IPS DF 4.7 (cell line): Measurements from ENCODE around the gene MMP17.

ENCODE experiments used
- DNase-seq: peaks from one replicate; pipeline ENCODE4 v3.0.0-alpha.2; 2013; ENCODE audit warnings: low spot score; ENCODE audit errors: extremely low read depth

Gene MMP17

DNA sequence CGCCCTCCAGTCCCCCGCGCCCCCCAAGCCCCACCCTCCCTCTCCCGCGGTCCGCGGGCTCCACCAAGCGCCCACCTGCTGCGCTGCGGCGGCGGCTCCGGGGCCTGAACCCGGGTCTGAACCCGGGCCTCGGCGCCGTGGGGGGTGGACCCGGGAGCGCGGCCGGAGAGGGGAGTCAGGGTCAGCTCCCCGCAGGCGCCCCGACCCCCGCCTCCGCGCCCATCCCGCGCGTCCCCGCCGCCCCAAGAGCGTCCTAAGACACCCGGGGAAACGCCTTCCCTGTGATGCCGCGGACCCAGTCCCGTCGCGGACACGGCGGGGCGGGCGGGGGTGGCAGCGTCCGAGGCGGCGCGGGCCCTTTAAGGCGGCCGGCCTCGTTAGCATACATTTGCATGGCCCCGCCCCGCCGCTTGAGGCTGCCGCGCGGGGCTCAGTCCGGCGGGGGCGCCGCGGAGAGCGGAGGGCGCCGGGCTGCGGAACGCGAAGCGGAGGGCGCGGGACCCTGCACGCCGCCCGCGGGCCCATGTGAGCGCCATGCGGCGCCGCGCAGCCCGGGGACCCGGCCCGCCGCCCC is at the start of gene MMP17:
TSS of gene MMP17 (plus strand) at position 433 of the 574 bp plus-strand sequence. CDS start at position 535, 102 bp downstream.
- no peak for DNase-seq

DNA sequence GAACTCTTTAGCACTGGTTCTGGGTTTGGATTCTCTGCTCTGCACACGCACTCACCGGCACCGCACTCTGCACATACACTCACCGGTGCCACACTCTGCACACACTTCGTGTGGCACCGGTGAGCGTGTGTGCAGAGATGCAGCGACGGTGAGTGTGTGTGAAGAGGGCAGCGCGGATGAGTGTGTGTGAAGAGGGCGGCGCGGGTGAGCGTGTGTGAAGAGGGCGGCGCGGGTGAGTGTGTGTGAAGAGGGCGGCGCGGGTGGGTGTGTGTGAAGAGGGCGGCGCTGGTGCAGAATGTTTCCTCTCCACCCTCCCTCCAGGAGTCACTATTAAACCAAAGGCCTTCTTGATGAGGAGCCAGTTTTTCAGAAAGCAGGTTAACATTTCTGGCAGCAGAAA is 49.2 kb upstream of the MMP17 start:
- no peak for DNase-seq

DNA sequence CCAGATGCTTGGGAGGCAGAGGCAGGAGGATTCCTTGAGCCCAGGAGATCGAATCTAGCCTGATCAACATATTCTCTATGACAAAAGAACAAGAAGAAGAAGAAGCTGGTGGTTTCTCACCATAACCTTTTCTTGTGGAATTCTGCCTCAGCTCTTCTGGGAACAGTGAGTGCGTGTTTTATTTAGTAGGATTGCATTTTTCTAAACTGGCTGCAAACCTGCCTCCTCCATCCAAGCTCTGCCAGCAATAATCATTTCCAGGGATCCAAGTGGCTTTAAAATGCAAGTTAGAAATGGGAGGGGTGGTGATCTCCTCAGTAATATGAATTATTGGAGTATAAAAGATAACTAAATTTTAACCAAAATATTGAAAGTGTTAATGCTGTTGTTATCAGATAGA is 46.1 kb upstream of the MMP17 start:
- DNase-seq, result no peak

DNA sequence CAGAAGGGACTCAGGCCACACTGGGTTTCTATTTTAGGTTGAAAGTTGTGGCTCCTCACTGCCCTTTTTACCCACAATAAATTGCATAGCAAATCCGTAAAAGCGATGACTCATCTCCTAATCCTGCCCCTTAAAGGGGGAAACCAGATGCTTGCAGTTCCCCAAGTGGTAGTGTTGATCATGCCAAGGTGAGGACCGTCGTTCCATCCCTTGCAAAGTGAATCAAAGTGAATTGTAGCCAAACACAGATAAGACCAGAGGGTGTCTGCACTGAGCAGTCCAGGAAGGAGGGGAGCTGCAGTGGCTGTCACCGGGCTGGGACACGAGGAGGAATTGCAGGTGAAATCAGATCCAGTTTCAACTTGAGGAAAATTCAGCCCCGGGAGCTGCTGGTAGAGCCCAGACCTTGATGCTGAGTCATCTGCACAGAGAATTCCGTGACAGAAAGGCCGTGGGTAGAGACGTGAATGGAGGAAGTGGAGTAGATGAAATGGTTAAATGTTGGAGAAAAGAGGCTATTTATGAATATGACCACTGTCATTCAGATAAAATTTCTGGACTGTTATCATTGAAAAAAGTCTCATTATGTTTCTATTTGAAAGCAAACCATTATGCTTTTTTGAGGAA is 44.2 kb upstream of the MMP17 start:
- DNase-seq, result no peak

DNA sequence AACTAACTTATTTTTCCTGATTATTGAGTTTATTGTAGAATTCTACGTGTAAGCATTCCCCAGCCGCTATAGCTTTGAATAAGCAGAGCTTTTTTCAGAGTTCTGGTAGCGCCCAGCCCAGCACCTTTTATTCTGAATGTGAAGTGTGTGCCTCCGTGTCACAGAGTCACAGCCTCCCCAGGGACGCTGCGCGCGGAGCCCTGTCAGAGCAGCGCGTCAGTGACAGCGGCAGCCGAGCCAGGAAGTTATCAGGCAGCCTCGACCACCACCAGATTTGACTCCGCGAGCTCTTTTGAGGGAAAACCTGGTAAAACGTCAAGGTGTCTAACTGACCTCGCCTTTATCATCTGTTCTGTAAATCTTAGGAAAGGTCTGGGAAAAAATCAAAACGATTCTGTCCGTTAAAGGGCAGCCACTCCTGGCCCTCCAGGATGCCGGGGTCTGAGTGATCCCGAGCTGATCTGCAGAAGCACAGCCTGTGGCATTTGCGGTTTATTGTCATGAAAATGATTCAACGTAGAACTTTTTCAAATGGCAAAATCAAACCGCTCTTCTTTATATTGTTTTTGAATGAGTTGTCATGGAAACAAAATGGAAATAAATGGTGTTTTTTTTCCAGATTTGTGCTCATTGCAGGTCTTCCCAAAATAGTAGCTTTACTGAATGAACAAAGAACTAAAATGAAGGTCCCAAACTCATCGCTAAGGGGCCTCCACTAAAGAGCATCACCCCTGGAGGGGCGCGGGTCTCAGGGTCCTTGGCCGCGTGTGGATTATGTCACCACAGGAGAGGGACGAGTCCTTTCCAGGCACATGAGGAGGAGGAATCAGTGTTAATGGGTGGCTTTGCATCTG is 43.1 kb upstream of the MMP17 start:
- no peak for DNase-seq

DNA sequence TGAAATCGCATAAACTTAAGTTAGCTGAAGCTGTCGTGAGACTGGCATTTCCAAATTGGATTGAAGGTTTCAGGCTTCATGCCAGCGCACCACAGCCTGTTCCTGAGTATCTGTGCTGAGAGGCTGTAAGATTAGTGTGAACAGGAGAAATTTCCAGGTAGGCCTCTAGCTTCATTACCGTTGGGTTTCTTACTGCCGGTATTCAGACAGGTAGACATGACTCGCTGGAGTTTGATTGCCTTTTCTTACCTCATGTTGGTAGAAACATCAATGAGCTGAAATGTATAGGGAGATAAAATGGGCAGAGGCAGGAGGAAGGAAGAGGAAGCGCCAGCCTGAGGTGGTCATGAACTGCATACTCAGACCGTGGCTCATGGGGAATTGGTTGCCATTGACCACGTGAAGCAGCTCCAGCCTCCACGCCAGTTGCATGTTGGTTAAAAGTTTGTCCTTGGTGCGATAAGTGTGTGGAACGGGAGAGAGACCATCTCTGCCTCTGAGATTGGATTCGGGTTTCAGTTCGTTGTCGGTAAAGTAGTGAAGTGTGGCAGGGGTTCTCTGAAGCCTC is 42.3 kb upstream of the MMP17 start:
- no peak for DNase-seq

DNA sequence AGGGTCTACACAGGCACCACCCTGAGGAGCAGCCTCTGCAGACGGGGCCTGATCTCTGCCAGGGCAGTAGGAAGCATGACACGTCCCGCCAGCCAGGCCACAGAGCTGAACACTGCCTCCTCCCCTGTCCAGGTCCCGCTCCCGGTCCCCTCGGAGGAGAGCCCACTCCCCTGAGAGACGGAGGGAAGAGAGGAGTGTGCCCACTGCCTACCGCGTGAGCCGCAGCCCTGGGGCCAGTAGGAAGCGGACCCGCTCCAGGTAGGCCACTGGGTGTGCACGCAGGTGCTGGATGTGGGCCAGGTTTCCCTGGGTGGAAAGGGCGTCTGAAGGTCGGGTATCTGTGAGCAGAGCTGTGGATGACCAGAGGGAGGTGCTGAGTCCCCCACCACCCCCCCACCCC is 41.9 kb upstream of the MMP17 start:
- DNase-seq, result no peak

DNA sequence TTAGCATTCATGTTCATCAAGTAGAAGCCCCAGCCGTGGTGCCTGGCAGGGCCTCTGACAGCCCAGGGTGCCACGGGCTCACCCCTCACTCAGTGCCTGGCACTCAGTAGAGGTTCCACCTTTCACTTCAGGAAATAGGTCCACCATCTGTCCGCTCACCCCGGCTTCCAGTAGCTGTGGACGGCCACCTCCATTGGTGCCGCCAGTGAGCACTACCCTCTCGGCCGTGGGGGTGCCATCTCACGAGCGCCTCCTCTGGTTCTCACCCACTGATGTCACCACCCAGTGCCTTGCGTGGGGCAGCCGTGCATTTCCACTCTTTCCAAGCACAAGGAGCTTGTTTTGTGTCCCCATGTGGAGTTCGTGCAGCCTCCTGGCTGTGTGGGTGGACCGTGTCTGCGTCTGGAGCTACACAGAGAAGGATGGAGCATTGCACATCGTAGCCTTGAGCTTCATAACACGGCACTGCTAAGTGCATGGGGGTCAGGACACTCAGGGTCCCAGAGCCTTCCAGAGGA is 41.0 kb upstream of the MMP17 start:
- no peak for DNase-seq

DNA sequence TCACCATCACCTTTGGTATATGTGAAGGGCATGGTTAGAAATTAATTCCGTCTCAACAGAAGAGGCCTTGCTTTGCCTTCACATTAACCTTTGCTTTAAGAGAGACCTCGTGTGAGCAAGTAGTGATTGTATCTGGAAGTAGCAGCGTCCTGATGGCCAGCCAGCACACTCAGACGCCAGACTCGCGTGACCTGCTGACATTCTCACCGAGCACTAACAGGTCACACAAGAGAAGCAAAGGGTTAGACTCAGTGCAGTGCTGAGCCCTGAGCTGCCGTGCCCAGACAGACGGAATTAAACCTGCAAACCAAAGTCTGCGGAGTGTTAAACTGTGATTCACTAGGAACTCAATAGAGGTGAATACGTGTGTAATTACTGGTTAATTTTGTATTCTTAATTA is 40.1 kb upstream of the MMP17 start:
- DNase-seq, result no peak

DNA sequence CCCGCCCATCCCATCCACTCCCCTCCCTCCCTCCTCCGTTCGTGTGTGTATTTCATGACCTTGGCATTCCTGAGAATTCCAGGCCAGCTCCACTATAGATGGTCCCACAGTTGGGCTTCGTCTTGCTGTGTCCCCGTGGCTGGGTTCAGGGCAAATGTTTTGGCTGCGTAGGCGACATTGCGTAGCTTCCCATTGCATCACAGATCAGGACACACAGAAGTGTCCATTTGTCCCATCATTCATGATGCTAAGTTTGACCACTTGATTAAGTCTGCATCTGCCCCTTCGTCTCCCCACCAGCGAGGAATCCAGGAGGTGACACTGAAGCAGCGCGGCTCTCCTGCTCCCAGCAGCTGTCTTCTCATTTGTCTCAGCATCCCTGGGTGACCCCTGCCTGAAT is 38.6 kb upstream of the MMP17 start:
- DNase-seq, result no peak

DNA sequence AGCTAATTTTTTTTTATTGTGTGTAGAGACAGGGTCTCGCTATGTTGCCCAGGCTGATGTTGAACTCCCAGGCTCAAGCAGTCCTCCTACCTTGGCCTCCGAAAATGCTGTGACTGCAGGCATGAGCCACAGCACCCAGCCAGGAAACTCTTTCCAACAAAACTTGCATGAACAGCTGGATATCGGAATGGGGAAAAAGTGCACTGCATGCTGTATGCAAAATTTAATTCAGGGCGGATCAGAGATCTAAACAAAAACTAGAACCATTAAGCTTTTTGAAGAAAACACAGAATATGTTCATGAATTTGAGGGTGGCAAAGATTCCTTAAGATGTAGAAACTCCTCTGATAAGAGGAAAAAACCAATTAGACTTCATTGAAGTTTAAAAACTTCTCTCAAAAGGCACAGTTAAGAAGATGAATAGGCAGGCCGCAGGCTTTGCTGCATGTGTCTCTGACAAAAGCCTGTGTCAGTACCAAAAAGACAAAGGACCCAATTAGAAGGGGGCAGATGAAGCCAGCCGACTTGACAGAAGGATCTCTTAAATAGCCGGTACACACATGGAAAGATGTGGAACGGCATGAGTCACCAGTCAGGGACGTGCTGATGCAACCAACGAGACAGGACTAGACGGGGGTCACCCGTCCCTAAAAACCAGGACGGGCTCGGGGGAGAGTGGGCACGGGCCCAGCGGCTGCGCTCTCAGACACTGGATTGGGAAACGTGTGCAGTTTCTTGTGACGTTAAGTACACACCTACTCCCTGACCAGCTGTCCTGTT is 34.8 kb upstream of the MMP17 start:
- no peak for DNase-seq

DNA sequence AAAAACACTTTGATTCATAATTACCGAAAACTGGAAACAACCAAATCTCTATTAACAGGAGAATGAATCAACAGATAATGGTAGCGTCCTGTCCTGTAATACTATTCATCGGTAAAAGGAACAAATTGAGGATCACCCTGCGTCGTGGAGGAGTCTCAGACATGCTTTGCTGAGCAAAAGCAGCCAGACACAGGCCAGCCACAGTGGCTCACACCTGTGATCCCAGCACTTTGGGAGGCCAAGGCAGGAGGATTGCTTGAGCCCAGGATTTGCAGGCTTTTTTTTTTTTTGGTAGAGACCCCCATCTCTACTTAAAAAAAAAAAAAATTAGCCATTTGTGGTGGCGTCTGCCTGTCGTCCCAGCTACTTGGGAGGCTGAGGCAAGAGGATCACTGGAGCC is 34.1 kb upstream of the MMP17 start:
- no peak for DNase-seq

DNA sequence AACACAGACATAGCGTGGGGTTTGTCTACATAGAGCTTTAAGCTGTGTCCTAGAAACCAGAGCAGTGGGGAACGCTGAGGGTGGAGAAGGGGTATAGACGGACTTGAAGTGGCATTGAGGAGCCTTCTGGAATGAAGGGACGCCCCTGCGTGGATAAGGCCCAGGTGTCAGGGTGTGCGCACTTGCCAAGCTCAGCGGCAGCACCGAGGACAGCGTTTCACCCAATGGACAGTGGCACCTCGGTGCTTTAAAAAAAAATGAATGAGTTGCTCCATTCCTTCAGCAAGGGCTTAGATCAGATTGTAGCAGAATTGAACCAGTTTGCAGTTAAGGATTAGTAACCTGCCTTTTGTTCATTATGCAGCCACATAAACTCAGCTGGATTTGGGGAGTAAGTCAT is 33.6 kb upstream of the MMP17 start:
- DNase-seq, result no peak

DNA sequence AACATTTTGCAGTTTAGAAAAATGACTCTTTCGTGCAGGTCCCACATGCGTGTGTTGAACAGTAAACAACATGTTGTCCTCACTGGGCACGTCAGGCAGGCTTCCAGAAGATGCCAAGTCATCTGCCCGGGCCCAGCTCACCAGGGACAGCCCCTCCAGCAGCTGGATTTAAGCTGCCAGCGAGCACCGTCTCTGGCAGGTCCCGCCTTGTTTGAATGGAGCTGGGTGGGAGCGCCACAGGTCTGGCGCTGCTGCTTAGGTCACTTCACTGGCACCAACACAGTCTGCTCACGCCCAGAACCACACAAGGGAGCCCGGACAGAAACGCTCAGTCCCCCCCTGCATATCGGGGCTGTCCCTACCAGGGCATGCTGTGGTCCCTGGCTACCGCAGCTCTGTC is 33.1 kb upstream of the MMP17 start:
- no peak for DNase-seq

DNA sequence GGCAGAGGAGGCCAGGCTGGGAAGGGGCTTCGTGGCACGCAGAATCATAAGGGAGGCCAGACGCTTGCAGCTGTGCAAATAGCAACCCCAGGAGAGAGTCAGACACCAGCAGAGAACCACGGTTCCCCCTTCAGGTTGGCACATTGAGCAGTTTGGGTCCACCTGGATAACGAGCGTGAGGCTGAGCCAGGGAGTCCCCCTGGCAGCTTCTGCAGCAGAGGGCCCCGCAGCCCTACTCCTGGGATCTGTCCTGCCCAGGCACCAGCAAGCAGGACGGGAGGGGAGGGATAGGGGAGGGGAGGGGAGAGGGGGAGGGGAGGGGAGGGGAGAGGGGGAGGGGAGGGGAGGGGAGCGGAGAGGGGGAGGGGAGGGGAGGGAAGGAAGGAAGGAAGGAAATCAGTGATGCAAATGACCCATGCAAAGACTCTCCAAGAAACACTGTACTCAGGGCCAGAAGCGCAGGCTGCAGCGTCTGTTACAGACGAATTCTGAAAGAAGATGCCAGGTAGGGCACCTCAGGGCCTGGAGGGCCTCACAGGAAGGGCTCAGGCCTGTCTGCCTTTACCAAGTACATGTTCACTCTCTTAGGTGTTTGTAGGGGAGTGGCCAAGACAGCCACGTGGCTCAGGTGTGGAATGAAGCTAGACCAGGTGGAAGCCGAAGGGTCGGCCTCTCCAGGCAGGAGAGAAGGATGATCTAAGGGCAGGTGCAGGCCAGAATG is 32.3 kb upstream of the MMP17 start:
- no peak for DNase-seq

DNA sequence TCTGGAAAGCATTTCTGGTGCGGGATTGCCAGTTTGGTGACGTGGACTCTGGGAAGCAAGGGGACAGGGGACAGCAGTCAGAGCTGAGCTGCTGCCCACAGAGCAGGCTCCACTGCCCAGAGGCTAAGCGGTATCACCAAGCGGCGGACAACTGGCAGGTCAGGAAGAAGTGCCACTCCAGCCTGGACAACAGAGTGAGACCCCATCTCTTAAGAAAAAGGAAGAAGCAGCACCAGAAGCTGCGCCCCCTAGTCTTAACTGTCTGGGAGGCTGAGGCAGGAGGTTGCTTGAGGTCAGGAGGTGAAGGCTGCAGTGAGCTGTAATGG is 31.8 kb upstream of the MMP17 start:
- no peak for DNase-seq

DNA sequence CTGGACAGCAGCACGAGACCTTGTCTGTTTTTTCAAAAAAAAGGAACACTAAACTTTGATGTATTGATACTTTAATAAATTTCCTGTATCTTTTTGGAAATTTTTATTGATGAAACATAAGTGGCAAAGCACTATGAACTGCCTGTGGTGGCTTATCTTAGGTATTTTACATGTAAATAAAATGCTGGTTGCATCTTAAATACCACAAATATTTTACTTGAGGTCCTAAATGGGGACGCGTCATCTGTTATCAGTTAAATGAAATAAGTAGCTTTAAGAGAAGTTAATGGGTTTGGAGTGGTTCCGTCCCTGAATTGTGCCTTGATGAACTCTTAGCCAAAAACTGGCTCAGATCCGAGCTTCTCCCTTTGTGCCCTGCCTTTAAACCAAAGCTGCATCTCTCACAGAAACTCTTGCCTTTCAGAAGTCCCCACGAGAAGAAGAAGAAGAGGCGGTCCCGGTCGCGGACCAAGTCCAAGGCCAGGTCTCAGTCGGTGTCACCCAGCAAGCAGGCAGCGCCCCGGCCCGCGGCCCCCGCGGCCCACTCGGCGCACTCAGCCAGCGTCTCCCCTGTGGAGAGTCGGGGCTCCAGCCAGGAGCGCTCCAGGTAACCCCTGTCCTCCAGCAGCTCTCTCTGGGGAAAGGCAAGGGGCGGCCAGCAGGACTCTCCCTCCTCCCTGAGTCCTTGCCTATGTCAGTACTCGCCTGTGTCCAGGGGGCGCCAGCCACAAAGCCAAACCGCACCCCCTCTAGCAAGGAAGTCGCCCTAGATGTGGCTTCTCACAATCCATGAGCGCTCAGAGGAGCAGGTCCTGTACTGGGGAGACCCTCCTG is 31.2 kb upstream of the MMP17 start:
- DNase-seq, result no peak

DNA sequence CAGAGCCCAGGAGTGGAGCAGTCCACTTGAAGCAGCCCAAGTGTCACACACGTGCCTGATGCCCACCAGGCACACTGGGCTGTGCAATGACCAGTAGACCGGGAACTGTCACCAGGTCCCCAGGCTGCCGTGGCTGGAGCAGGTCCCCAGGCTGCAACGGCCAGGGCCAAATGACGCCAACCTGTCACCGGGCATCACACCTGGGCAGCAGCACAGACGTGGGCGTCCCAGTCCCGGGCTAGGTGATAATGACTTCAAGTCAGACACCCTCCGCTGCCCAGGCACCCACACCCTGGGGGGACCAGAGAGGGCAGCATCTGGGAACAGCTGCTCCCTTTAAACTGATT is 30.6 kb upstream of the MMP17 start:
- DNase-seq, result no peak

DNA sequence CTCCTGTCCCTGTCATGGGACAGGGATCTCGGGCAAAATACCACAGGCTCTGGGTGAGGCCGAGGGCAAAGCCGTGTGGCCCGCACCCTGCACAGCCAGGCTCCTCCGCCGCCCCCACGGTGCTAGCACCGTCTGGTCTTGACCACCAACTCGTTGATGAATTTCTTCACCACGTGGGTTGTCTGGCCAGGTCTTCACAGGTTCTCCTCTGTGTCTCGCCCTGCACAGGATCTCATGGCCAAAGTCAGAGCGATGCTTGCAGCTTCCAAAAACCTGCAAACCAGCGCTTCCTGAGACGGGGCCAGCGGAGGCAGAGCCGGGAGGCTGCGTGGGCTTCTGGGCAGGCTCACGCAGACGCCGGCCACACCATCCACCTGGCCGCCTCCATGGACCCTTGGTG is 29.0 kb upstream of the MMP17 start:
- DNase-seq, result no peak
